ENCODE data around the gene CHCHD2. TPM values are rescaled to one million over a fixed set of nuclear protein-coding genes. Genes with fewer than 3 reads are reported as not detected.
"Not testable (repeated sequence)": the region's sequence is repeated elsewhere in the genome, so short reads cannot be mapped to it uniquely, and the experiment has no call there.

The CHCHD2 gene
- total and polyA plus RNA-seq, 2 of the 13 experiments (the other 11 are each of a cell fraction or from before 2014, with no cell fraction given): 330 to 572 TPM

DNA sequence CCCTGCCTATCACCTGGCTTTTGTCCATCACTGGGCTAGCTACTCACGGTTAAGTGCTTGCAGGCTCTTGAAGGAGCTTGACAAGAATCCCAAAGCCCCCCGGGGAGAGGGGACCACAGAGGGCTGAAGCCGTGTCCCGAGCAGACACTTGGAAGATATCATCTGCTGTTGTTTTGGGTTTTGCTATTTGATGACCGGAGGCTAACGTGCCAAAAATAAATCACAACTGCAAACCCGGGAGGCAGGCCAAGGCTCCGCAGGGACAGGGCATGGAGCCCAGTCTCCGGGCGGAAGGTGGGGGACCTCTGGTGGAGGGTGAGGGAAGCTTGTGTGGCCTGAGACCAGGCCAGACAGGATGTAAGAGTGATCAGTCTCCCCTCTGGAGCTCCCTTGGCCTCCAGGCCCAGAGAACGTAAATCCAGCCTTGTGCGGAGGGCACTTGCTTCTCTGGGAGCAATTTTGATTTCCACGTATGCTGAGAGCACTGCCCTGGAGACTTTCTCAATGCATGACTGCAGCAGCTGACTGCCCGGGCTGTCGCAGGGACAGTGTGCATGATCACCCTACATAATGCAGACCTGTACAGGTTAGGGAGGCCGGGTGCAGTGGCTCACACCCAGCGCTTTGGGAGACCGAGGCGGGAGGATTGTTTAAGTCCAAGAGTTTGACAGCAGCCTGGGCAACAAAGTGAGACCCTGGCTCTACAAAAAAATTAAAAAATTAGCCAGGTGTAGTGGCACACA, 13.3 kb downstream of the CHCHD2 start, which contains the start of gene PHKG1 (continued):
- TF ChIP-seq, protein P1, sequence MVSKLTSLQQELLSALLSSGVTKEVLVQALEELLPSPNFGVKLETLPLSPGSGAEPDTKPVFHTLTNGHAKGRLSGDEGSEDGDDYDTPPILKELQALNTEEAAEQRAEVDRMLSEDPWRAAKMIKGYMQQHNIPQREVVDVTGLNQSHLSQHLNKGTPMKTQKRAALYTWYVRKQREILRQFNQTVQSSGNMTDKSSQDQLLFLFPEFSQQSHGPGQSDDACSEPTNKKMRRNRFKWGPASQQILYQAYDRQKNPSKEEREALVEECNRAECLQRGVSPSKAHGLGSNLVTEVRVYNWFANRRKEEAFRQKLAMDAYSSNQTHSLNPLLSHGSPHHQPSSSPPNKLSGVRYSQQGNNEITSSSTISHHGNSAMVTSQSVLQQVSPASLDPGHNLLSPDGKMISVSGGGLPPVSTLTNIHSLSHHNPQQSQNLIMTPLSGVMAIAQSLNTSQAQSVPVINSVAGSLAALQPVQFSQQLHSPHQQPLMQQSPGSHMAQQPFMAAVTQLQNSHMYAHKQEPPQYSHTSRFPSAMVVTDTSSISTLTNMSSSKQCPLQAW (CRISPR knock-in tag; IDR thresholded peaks at IDR 0.05): 0 out of 2 replicates have a peak, but pooled peaks have one; percentile 29
- TF ChIP-seq TCF12 (IDR thresholded peaks at IDR 0.05) (no peak), TCF12 (CRISPR knock-in tag; IDR thresholded peaks at IDR 0.05) (no peak), GABPB1 (CRISPR knock-in tag; IDR thresholded peaks at IDR 0.05) (0 out of 2 replicates have a peak, but pooled peaks have one; percentile 27), CBX2 (IDR thresholded peaks at IDR 0.05; ENCODE audit: low read depth, low read length) (no peak), CBX2 (CRISPR knock-in tag; IDR thresholded peaks at IDR 0.05; ENCODE audit: low read depth) (no peak), NFYC (CRISPR knock-in tag; IDR thresholded peaks at IDR 0.05) (no peak), NONO (IDR thresholded peaks at IDR 0.05) (no peak), NONO (CRISPR knock-in tag; conservative IDR thresholded peaks at IDR 0.05) (no peak)
- TF ChIP-seq, protein P2, sequence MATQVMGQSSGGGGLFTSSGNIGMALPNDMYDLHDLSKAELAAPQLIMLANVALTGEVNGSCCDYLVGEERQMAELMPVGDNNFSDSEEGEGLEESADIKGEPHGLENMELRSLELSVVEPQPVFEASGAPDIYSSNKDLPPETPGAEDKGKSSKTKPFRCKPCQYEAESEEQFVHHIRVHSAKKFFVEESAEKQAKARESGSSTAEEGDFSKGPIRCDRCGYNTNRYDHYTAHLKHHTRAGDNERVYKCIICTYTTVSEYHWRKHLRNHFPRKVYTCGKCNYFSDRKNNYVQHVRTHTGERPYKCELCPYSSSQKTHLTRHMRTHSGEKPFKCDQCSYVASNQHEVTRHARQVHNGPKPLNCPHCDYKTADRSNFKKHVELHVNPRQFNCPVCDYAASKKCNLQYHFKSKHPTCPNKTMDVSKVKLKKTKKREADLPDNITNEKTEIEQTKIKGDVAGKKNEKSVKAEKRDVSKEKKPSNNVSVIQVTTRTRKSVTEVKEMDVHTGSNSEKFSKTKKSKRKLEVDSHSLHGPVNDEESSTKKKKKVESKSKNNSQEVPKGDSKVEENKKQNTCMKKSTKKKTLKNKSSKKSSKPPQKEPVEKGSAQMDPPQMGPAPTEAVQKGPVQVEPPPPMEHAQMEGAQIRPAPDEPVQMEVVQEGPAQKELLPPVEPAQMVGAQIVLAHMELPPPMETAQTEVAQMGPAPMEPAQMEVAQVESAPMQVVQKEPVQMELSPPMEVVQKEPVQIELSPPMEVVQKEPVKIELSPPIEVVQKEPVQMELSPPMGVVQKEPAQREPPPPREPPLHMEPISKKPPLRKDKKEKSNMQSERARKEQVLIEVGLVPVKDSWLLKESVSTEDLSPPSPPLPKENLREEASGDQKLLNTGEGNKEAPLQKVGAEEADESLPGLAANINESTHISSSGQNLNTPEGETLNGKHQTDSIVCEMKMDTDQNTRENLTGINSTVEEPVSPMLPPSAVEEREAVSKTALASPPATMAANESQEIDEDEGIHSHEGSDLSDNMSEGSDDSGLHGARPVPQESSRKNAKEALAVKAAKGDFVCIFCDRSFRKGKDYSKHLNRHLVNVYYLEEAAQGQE (IDR thresholded peaks at IDR 0.05; ENCODE audit: borderline replicate concordance in 1 of 2, low read depth in 1 of 2, low read length in 2 of 2): no peak

DNA sequence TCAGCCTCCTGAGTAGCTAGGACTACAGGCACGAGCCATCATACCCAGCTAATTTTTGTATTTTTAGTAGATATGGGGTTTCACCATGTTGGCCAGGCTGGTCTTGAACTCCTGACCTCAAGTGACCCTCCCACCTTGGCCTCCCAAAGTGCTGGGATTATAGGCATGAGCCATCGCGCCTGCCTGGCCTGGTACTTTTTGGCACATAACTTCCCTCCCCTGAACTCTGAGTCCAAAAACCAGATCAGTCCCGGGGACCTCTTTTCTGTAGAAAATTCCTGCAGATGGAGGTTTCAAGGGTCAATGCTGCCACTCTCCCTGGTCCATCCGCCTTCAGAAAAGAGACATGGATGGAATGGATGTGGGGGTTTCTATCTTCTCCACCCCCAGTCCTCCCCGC, 13.9 kb downstream of the CHCHD2 start:
- FAIRE-seq; H3K9me3 ChIP-seq (ENCODE audit: low read length); H3K27me3 ChIP-seq (ENCODE audit: control insufficient read depth in 1 of 2, insufficient read depth in 2 of 2, low read length in 2 of 2); DNase-seq (ENCODE audit: low spot score); H3K36me3 ChIP-seq (replicated peaks in 1 of 2; ENCODE audit: control insufficient read depth in 1 of 2, insufficient read depth in 2 of 2, low read length in 2 of 2); H2AFZ ChIP-seq (ENCODE audit: low read length); BruUV-seq (replicated peaks); H4K20me1 ChIP-seq (ENCODE audit: insufficient read depth, low read length); H3K9ac ChIP-seq (ENCODE audit: insufficient read depth, low read depth, low read length); H3K4me3 ChIP-seq (replicated peaks in 1 of 3; ENCODE audit: insufficient read depth in 1 of 3, low read depth in 2 of 3, low read length in 3 of 3); intact Hi-C loops (cut with micrococcal nuclease; ENCODE audit: unreplicated experiment); H3K79me2 ChIP-seq (ENCODE audit: insufficient read depth, low read length); H3K27ac ChIP-seq (ENCODE audit: extremely low read length, insufficient read depth, low read length): not testable (repeated sequence)
- peak overlapping the region; percentile 39; the same call in 1 of the 2 replicates for H3K4me2 ChIP-seq (ENCODE audit: low read depth, low read length)
- ChIA-PET CTCF (ENCODE audit: low intra/inter-chr PET ratio, low total read pairs) (interaction anchor here (1.5 kb wide), 1 partner anchor 452 kb away, joined by 6 read pairs; no protein-coding TSS in a partner anchor), POLR2A (interaction anchor here (1.0 to 1.3 kb wide), 4 partner anchors 13 to 92 kb away, joined by 3 to 4 read pairs (median 3); partner anchors contain the start of gene CHCHD2)
- in situ Hi-C loops (cut with HindIII; ENCODE audit: extremely low pct_ligation_motif_present, low pct_unique_long_range_greater_than_20kb): loop anchor here (25.0 kb wide), 1 partner anchor 330 kb away; no protein-coding TSS in a partner anchor
- peak; percentile 10; the same call in 2 of the 3 replicates for ATAC-seq
- 43% methylated on average over 6 of the region's 6 CpGs for WGBS (ENCODE audit: low lambda C conversion rate)
- peaks cover 15% of the 10 kb centered on the region for H3K4me1 ChIP-seq (ENCODE audit: insufficient read depth, low read length)

Measured in HepG2 (cell line).